Measurements from ENCODE around the gene DDX6.
"Not testable (repeated sequence)": the region's sequence is repeated elsewhere in the genome, so short reads cannot be mapped to it uniquely, and the experiment has no call there.

Gene DDX6

GRCh38 chr11:118740892-118741291 is 50.1 kb downstream of the DDX6 start:
- no peak overlapping the region for H3K4me3 ChIP-seq (ENCODE audit: low read depth, low read length)
- no peak for TF ChIP-seq CTCF (IDR thresholded peaks at IDR 0.05; ENCODE audit: low read depth, low read length, missing control alignments)
- no peak for DNase-seq (ENCODE audit: low read depth)

- no peak for TF ChIP-seq CTCF (IDR thresholded peaks at IDR 0.05; ENCODE audit: low read depth, low read length, missing control alignments)
- no peak for DNase-seq (ENCODE audit: low read depth)
- H3K4me3 ChIP-seq (ENCODE audit: low read depth, low read length): no peak overlapping the region
Measured at GRCh38 chr11:118735203-118735602, 55.8 kb downstream of the DDX6 start.

GRCh38 chr11:118734031-118734430 is 56.9 kb downstream of the DDX6 start:
- no peak for DNase-seq (ENCODE audit: low read depth)
- H3K4me3 ChIP-seq (ENCODE audit: low read depth, low read length): no peak overlapping the region
- no peak for TF ChIP-seq CTCF (IDR thresholded peaks at IDR 0.05; ENCODE audit: low read depth, low read length, missing control alignments)

- not testable (repeated sequence) for H3K4me3 ChIP-seq (ENCODE audit: low read depth, low read length); DNase-seq (ENCODE audit: low read depth)
Measured at GRCh38 chr11:118729753-118730152, 61.2 kb downstream of the DDX6 start.

GRCh38 chr11:118728112-118728511 is 62.9 kb downstream of the DDX6 start:
- not testable (repeated sequence) for H3K4me3 ChIP-seq (ENCODE audit: low read depth, low read length); DNase-seq (ENCODE audit: low read depth)

- not testable (repeated sequence) for H3K4me3 ChIP-seq (ENCODE audit: low read depth, low read length); DNase-seq (ENCODE audit: low read depth)
Measured at GRCh38 chr11:118727721-118728066, 63.3 kb downstream of the DDX6 start.

- not testable (repeated sequence) for DNase-seq (ENCODE audit: low read depth); H3K4me3 ChIP-seq (ENCODE audit: low read depth, low read length)
Measured at GRCh38 chr11:118727001-118727720, 63.8 kb downstream of the DDX6 start.

GRCh38 chr11:118721478-118722015 is 69.4 kb downstream of the DDX6 start:
- DNase-seq (ENCODE audit: low read depth); H3K4me3 ChIP-seq (ENCODE audit: low read depth, low read length): not testable (repeated sequence)

GRCh38 chr11:118720740-118721139 is 70.2 kb downstream of the DDX6 start:
- not testable (repeated sequence) for H3K4me3 ChIP-seq (ENCODE audit: low read depth, low read length); DNase-seq (ENCODE audit: low read depth)

- not testable (repeated sequence) for DNase-seq (ENCODE audit: low read depth); H3K4me3 ChIP-seq (ENCODE audit: low read depth, low read length)
Measured at GRCh38 chr11:118720078-118720477, 70.9 kb downstream of the DDX6 start.

- H3K4me3 ChIP-seq (ENCODE audit: low read depth, low read length): not testable (repeated sequence)
Measured at GRCh38 chr11:118718562-118718961, 72.4 kb downstream of the DDX6 start.

GRCh38 chr11:118717733-118718132 is 73.2 kb downstream of the DDX6 start:
- not testable (repeated sequence) for DNase-seq (ENCODE audit: low read depth)

More at GRCh38 chr11:118718562-118718961, 72.4 kb downstream of the DDX6 start:
- DNase-seq (ENCODE audit: low read depth): not testable (repeated sequence)

GRCh38 chr11:118717221-118717620 is 73.7 kb downstream of the DDX6 start:
- DNase-seq (ENCODE audit: low read depth); H3K4me3 ChIP-seq (ENCODE audit: low read depth, low read length): not testable (repeated sequence)

More at GRCh38 chr11:118717733-118718132, 73.2 kb downstream of the DDX6 start:
- H3K4me3 ChIP-seq (ENCODE audit: low read depth, low read length): not testable (repeated sequence)

Data from GM12864 (cell line).